Islet of Langerhans (tissue), 1 donor: ENCODE results near the gene JAGN1.
"Not testable (repeated sequence)": the region's sequence is repeated elsewhere in the genome, so short reads cannot be mapped to it uniquely, and the experiment has no call there.

ENCODE experiments used
- FAIRE-seq: peaks from one replicate; lab custom pipeline; 2011; peaks lifted over from hg19 to GRCh38; lab: Jason Lieb, UNC

Gene JAGN1

GRCh38 chr3:9898467-9899241 lies 8.2 kb downstream of the JAGN1 start:
- FAIRE-seq = no peak

- FAIRE-seq = no peak
Observed at GRCh38 chr3:9899289-9899791, 8.9 kb downstream of the JAGN1 start.

- not testable (repeated sequence) for FAIRE-seq
Observed at GRCh38 chr3:9900965-9901415, 10.6 kb downstream of the JAGN1 start.

GRCh38 chr3:9901967-9902366 lies 11.6 kb downstream of the JAGN1 start:
- FAIRE-seq = no peak

- no peak for FAIRE-seq
Observed at GRCh38 chr3:9902372-9903237, 12.2 kb downstream of the JAGN1 start, which contains the start of gene IL17RE. TSS of gene IL17RE (plus strand) at chr3:9902848. CDS start at chr3:9902933, 85 bp downstream.

- FAIRE-seq = no peak
Observed at GRCh38 chr3:9903238-9903624, 12.8 kb downstream of the JAGN1 start.

- no peak for FAIRE-seq
Observed at GRCh38 chr3:9903904-9904303, 13.5 kb downstream of the JAGN1 start.

- no peak for FAIRE-seq
Observed at GRCh38 chr3:9906480-9906879, 16.1 kb downstream of the JAGN1 start.

GRCh38 chr3:9908286-9908685 lies 17.9 kb downstream of the JAGN1 start:
- FAIRE-seq = no peak

- no peak for FAIRE-seq
Observed at GRCh38 chr3:9909221-9910013, 19.0 kb downstream of the JAGN1 start.

- FAIRE-seq = no peak
Observed at GRCh38 chr3:9911863-9912262, 21.5 kb downstream of the JAGN1 start.

GRCh38 chr3:9912294-9912935 lies 22.0 kb downstream of the JAGN1 start:
- no peak for FAIRE-seq

- FAIRE-seq = no peak
Observed at GRCh38 chr3:9913601-9914000, 23.2 kb downstream of the JAGN1 start.

GRCh38 chr3:9914011-9914410 lies 23.6 kb downstream of the JAGN1 start:
- no peak for FAIRE-seq

GRCh38 chr3:9914559-9915253 lies 24.3 kb downstream of the JAGN1 start:
- FAIRE-seq = no peak

- no peak for FAIRE-seq
Observed at GRCh38 chr3:9915254-9916141, 25.1 kb downstream of the JAGN1 start.

GRCh38 chr3:9916346-9916733 lies 25.9 kb downstream of the JAGN1 start:
- no peak for FAIRE-seq

GRCh38 chr3:9916734-9917680 lies 26.6 kb downstream of the JAGN1 start, which contains the start of gene IL17RC:
TSS of gene IL17RC (plus strand) at chr3:9917098. CDS start at chr3:9917316, 218 bp downstream.
- no peak for FAIRE-seq

- no peak for FAIRE-seq
Observed at GRCh38 chr3:9917820-9918219, 27.4 kb downstream of the JAGN1 start.
